ENCODE results near the gene POLR2E. TPM values are rescaled to one million over a fixed set of nuclear protein-coding genes. Genes with fewer than 3 reads are reported as not detected.

The POLR2E gene
- total RNA-seq, 1 donor from 2014 or later: 137 TPM

- no peak for TF ChIP-seq CTCF (IDR thresholded peaks at IDR 0.05; ENCODE audit: unreplicated experiment)
- no peaks in the 10 kb centered on the region for H3K4me1 Mint-ChIP-seq
- H3K9me3 Mint-ChIP-seq: no peaks in the 10 kb centered on the region
- H3K27ac Mint-ChIP-seq: no peak overlapping the region
- peaks cover 15% of the 10 kb centered on the region for H3K36me3 Mint-ChIP-seq
- H3K27me3 Mint-ChIP-seq (ENCODE audit: low read depth): no peaks in the 10 kb centered on the region
- H3K4me3 Mint-ChIP-seq: no peak overlapping the region
- DNase-seq (ENCODE audit: low spot score in 2 of 2, unreplicated experiment in 2 of 2): no peak
Observed at GRCh38 chr19:1123885-1124677, 28.9 kb upstream of the POLR2E start.

GRCh38 chr19:1123381-1123780 is 28.2 kb upstream of the POLR2E start:
- TF ChIP-seq CTCF (IDR thresholded peaks at IDR 0.05; ENCODE audit: unreplicated experiment): no peak
- Mint-ChIP-seq H3K36me3 (peaks cover 18% of the 10 kb centered on the region), H3K4me1 (no peaks in the 10 kb centered on the region), H3K9me3 (no peaks in the 10 kb centered on the region), H3K4me3 (no peak overlapping the region), H3K27me3 (ENCODE audit: low read depth) (no peaks in the 10 kb centered on the region), H3K27ac (no peak overlapping the region)
- DNase-seq (ENCODE audit: low spot score in 2 of 2, unreplicated experiment in 2 of 2): no peak

GRCh38 chr19:1122972-1123363 is 27.8 kb upstream of the POLR2E start:
- H3K4me3 Mint-ChIP-seq: no peak overlapping the region
- peaks cover 18% of the 10 kb centered on the region for H3K36me3 Mint-ChIP-seq
- DNase-seq (ENCODE audit: low spot score in 2 of 2, unreplicated experiment in 2 of 2): no peak
- H3K9me3 Mint-ChIP-seq: no peaks in the 10 kb centered on the region
- no peaks in the 10 kb centered on the region for H3K4me1 Mint-ChIP-seq
- no peaks in the 10 kb centered on the region for H3K27me3 Mint-ChIP-seq (ENCODE audit: low read depth)
- TF ChIP-seq CTCF (IDR thresholded peaks at IDR 0.05; ENCODE audit: unreplicated experiment): no peak
- H3K27ac Mint-ChIP-seq: no peak overlapping the region

GRCh38 chr19:1122021-1122971 is 27.1 kb upstream of the POLR2E start:
- Mint-ChIP-seq H3K27me3 (ENCODE audit: low read depth) (no peaks in the 10 kb centered on the region), H3K9me3 (no peaks in the 10 kb centered on the region), H3K36me3 (peaks cover 18% of the 10 kb centered on the region), H3K4me1 (no peaks in the 10 kb centered on the region), H3K27ac (no peak overlapping the region), H3K4me3 (no peak overlapping the region)
- TF ChIP-seq CTCF (IDR thresholded peaks at IDR 0.05; ENCODE audit: unreplicated experiment): no peak
- DNase-seq (ENCODE audit: low spot score in 2 of 2, unreplicated experiment in 2 of 2): no peak

GRCh38 chr19:1121395-1121794 is 26.2 kb upstream of the POLR2E start:
- H3K4me3 Mint-ChIP-seq: no peak overlapping the region
- H3K27ac Mint-ChIP-seq: no peak overlapping the region
- peaks cover 18% of the 10 kb centered on the region for H3K36me3 Mint-ChIP-seq
- no peak for TF ChIP-seq CTCF (IDR thresholded peaks at IDR 0.05; ENCODE audit: unreplicated experiment)
- DNase-seq (ENCODE audit: low spot score in 2 of 2, unreplicated experiment in 2 of 2): no peak
- no peaks in the 10 kb centered on the region for H3K9me3 Mint-ChIP-seq
- no peaks in the 10 kb centered on the region for H3K27me3 Mint-ChIP-seq (ENCODE audit: low read depth)
- H3K4me1 Mint-ChIP-seq: no peaks in the 10 kb centered on the region

Data from mesothelial cell of epicardium (in vitro differentiated cells).